ENCODE results near the gene FASTKD1.
"Not testable (repeated sequence)": the region's sequence is repeated elsewhere in the genome, so short reads cannot be mapped to it uniquely, and the experiment has no call there.

FASTKD1 gene, protein sequence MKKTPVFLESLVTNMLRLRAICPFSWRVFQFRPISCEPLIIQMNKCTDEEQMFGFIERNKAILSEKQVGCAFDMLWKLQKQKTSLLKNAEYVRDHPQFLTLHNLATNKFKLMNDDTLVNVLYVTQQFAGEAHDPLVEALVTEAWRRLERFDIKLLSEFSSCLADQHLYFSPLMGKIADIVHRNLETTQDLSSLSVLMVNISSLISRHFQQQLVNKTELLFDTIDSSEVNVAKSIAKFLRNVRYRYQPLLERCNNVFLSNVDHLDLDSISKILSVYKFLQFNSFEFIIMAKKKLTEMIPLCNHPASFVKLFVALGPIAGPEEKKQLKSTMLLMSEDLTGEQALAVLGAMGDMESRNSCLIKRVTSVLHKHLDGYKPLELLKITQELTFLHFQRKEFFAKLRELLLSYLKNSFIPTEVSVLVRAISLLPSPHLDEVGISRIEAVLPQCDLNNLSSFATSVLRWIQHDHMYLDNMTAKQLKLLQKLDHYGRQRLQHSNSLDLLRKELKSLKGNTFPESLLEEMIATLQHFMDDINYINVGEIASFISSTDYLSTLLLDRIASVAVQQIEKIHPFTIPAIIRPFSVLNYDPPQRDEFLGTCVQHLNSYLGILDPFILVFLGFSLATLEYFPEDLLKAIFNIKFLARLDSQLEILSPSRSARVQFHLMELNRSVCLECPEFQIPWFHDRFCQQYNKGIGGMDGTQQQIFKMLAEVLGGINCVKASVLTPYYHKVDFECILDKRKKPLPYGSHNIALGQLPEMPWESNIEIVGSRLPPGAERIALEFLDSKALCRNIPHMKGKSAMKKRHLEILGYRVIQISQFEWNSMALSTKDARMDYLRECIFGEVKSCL

DNA sequence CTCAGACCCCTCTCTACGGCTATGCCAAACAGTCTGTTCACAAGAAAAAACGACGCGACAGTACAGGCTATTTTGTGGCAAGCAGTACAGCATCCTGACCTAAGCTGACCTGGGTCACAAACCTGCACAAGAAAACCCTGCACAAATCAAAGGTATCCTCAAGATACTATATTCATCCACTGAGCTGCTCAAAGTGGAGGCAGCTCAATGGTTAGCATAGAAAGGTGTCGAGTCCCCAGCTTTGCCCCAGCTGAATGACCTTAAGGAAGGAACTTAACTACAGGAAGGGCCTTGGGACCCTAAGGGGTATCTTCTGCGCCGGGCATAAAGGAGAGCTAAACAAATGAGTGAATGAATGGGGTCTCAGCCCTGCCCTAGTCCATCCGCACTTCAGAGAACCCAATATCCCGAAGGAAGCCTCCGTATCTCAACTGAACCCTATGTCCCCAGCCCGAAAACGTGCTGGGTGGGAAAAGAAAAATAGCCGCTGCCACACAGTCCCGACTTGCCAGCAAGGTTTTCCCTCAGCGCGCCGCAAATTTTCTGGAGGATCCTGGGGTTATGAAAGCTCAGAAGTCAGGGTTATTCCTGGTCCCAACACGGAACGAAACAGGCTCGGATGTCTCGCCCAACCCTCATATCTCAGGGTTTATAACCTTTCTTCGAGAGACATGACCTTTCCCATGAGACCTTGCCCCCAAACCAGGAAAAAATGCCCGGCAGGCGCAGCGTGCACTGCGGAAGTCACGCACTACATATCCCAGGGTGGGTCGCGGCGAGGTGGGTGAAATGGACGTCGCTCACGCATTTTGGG lies at the start of gene FASTKD1:
TSS of gene FASTKD1 (minus strand) at position 706 of the 814 bp plus-strand sequence. CDS start 1,836 bp downstream, outside the sequence.
- TF ChIP-seq, protein P1, sequence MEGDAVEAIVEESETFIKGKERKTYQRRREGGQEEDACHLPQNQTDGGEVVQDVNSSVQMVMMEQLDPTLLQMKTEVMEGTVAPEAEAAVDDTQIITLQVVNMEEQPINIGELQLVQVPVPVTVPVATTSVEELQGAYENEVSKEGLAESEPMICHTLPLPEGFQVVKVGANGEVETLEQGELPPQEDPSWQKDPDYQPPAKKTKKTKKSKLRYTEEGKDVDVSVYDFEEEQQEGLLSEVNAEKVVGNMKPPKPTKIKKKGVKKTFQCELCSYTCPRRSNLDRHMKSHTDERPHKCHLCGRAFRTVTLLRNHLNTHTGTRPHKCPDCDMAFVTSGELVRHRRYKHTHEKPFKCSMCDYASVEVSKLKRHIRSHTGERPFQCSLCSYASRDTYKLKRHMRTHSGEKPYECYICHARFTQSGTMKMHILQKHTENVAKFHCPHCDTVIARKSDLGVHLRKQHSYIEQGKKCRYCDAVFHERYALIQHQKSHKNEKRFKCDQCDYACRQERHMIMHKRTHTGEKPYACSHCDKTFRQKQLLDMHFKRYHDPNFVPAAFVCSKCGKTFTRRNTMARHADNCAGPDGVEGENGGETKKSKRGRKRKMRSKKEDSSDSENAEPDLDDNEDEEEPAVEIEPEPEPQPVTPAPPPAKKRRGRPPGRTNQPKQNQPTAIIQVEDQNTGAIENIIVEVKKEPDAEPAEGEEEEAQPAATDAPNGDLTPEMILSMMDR (IDR thresholded peaks at IDR 0.05; ENCODE audit: low read depth, low read length), result no peak
- H3K4me3 ChIP-seq (ENCODE audit: low read depth, low read length), result peak within 1 kb of the TSS; percentile 88

DNA sequence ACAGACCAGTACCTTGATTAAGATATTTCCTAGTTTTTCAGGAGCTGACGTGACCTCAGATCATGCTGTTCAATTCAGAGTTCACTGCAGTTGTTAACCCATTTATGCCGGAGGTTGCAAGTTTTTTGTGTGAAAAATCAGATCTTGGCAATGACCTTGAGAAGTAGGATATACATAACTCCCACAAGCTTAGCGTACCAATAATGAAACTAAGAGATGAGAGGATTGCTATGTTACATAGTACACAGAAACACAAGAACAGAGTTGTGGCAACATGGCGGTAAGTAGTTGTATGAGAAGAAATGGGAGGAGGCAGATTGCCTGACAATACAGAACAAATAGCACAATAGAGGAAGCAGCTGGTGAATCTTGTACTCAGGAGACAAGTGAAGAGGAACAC lies 49.6 kb upstream of the FASTKD1 start:
- TF ChIP-seq, protein P1 (IDR thresholded peaks at IDR 0.05; ENCODE audit: low read depth, low read length), result no peak
- no peak overlapping the region for H3K4me3 ChIP-seq (ENCODE audit: low read depth, low read length)

DNA sequence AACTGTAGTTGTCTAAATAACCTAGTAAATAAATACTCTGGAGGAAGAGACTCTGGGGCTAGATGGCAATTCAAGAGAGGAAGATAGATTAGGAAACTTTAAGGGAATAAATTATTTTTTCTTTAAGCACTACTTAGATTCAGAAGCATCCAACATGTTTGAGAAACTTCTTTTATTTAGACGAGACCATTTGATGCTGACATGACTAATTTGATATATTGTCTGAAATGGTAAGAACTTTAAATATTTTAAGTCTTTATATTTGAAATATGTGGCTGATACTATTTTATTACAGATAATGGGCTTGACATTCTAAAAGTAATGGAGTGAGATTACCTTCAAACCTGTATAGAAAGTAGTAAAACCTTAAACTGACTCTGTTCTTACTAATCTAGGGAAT lies 46.8 kb upstream of the FASTKD1 start:
- TF ChIP-seq, protein P1 (IDR thresholded peaks at IDR 0.05; ENCODE audit: low read depth, low read length), result no peak
- no peak overlapping the region for H3K4me3 ChIP-seq (ENCODE audit: low read depth, low read length)

DNA sequence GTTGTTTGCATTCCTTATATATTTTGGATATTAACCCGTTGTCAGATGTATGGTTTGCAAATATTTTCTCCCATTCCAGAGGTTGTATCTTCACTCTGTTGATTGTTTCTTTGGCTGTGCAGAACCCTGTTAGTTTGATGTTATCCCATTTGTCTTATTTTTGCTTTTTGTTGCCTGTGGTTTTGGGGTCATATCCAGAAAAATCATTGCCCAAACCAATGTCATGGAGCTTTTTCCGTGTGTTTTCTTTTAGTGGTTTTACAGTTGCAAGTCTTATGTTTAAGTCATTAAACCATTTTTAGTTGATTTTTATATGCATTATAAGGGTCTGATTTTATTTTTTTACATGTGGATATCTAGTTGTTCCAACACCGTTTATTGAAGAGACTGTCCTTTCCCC lies 46.3 kb upstream of the FASTKD1 start:
- TF ChIP-seq, protein P1 (IDR thresholded peaks at IDR 0.05; ENCODE audit: low read depth, low read length), result no peak
- H3K4me3 ChIP-seq (ENCODE audit: low read depth, low read length), result no peak overlapping the region

DNA sequence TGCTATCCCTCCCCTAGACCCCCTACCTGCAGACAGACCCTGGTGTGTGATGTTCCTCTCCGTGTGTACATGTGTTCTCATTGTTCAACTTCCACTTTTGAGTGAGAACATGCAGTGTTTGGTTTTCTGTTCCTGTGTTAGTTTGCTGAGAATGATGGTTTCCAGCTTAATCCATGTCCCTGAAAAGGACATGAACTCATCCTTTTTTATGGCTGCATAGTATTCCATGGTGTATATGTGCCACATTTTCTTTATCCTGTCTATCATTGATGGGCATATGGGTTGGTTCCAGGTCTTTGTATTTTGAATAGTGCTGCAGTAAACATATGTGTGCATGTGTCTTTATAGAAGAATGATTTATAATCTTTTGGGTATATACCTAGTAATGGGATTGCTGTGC lies 42.3 kb upstream of the FASTKD1 start:
- not testable (repeated sequence) for H3K4me3 ChIP-seq (ENCODE audit: low read depth, low read length)

DNA sequence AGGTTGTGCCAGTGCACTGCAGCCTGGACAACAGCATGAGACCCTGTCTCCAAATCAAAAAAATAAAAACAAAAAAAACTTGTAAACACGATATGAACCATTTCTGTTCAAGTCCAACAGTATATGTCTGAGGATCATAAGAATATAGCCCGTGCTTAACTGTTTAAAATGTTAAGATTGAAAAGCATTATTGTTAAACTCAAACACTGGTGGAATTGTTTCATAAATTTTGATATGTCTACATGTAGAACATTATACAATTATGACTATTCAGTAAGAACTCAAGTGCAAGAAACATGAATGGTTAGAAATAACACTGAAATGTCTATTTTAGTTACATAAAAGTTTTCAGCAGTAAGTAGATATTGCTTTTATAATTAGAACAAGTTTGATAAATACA lies 40.2 kb upstream of the FASTKD1 start:
- TF ChIP-seq, protein P1 (IDR thresholded peaks at IDR 0.05; ENCODE audit: low read depth, low read length), result no peak
- H3K4me3 ChIP-seq (ENCODE audit: low read depth, low read length), result no peak overlapping the region

DNA sequence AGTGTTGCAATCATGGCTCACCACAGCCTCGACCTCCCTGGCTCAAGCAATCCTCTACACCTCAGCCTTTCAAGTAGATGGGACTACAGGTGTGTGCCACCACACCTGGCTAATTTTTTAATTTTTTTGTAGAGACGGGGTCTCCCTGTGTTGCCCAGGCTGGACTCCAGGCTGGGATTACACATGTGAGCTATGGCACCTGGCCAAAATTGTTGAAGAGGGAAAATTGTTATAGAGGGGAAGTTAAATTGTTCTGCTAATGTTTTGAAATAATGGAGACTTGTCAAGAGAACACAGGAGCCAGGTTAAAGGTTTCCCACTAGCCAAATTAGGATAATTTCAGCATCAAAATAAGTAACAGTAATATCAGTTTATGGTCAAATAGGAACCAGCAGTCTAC lies 35.6 kb upstream of the FASTKD1 start:
- TF ChIP-seq, protein P1 (IDR thresholded peaks at IDR 0.05; ENCODE audit: low read depth, low read length), result no peak
- H3K4me3 ChIP-seq (ENCODE audit: low read depth, low read length), result no peak overlapping the region

Measured in WI38 (cell line).